SK-N-SH treated with all-trans-retinoic acid at 6 μM for 48 hours (cell line): ENCODE measurements around the gene IP6K2.
"Not testable (repeated sequence)": the region's sequence is repeated elsewhere in the genome, so short reads cannot be mapped to it uniquely, and the experiment has no call there.

Experiments
- ATAC-seq: fragments of 200-7000 bp; cut with Tn5 transposase; 3 replicates; pipeline ENCODE4 v1.9.1; 2020; ENCODE audit warnings: mild to moderate bottlenecking, moderate library complexity
- ARNTL ChIP-seq: fragments of 450-650 bp; formaldehyde crosslinking; IDR thresholded peaks from 2 replicates; pipeline ENCODE4 v1.5.0; 2020; ENCODE audit warnings: low read depth, mild to moderate bottlenecking, moderate library complexity, borderline replicate concordance
- BACH2 ChIP-seq: fragments of 250-450 bp; sonication (Bioruptor Pico); IDR thresholded peaks from 2 replicates; pipeline ENCODE4 v1.9.0; 2021; ENCODE audit warnings: mild to moderate bottlenecking, borderline replicate concordance
- CSDC2 ChIP-seq: fragments of 250-450 bp; sonication (Bioruptor Pico); IDR thresholded peaks from 2 replicates; pipeline ENCODE4 v1.5.0; 2020; ENCODE audit warnings: mild to moderate bottlenecking, moderate library complexity
- ESRRG ChIP-seq: fragments of 250-450 bp; sonication (Bioruptor Pico); IDR thresholded peaks from 2 replicates; pipeline ENCODE4 v1.6.1; 2021; ENCODE audit warnings: mild to moderate bottlenecking
- GLIS3 ChIP-seq: fragments of 250-450 bp; sonication (Bioruptor Pico); IDR thresholded peaks from 2 replicates; pipeline ENCODE4 v1.5.0; 2020; ENCODE audit warnings: mild to moderate bottlenecking, moderate library complexity
- ISL1 ChIP-seq: fragments of 250-450 bp; sonication (Bioruptor Pico); IDR thresholded peaks from 2 replicates; pipeline ENCODE4 v2.1.2; 2022; ENCODE audit warnings: mild to moderate bottlenecking, moderate library complexity
- OSR1 ChIP-seq: fragments of 250-450 bp; sonication (Bioruptor Pico); IDR thresholded peaks from 2 replicates; pipeline ENCODE4 v1.8.0; 2022; ENCODE audit warnings: moderate library complexity, mild to moderate bottlenecking, inconsistent platforms
- PPARA ChIP-seq: fragments of 250-450 bp; sonication (Bioruptor Pico); IDR thresholded peaks from 2 replicates; pipeline ENCODE4 v1.5.0; 2020; ENCODE audit warnings: mild to moderate bottlenecking, borderline replicate concordance
- SNAI2 ChIP-seq: fragments of 250-450 bp; sonication (Bioruptor Pico); IDR thresholded peaks from 2 replicates; pipeline ENCODE4 v1.5.0; 2020; ENCODE audit warnings: mild to moderate bottlenecking, moderate library complexity
- TCF4 ChIP-seq: fragments of 250-450 bp; sonication (Bioruptor Pico); IDR thresholded peaks from 2 replicates; pipeline ENCODE4 v1.8.0; 2021; ENCODE audit warnings: mild to moderate bottlenecking, moderate library complexity, borderline replicate concordance
- ZC3H10 ChIP-seq: fragments of 250-450 bp; sonication (Bioruptor Pico); IDR thresholded peaks from 2 replicates; pipeline ENCODE4 v1.5.1; 2021; ENCODE audit warnings: mild to moderate bottlenecking, moderate library complexity
- ZFP30 ChIP-seq: fragments of 450-650 bp; formaldehyde crosslinking; IDR thresholded peaks from 2 replicates; pipeline ENCODE4 v1.5.0; 2022; ENCODE audit warnings: mild to moderate bottlenecking, moderate library complexity
- ZNF565 ChIP-seq: fragments of 450-650 bp; formaldehyde crosslinking; conservative IDR thresholded peaks from 2 replicates; pipeline ENCODE4 v1.5.0; 2020; ENCODE audit warnings: low read depth, mild to moderate bottlenecking, moderate library complexity
- ZNF70 ChIP-seq: fragments of 450-650 bp; formaldehyde crosslinking; IDR thresholded peaks from 2 replicates; pipeline ENCODE4 v1.5.0; 2020; ENCODE audit warnings: mild to moderate bottlenecking, moderate library complexity
- ZNF8 ChIP-seq: fragments of 450-650 bp; formaldehyde crosslinking; IDR thresholded peaks from 2 replicates; pipeline ENCODE4 v1.5.0; 2020; ENCODE audit warnings: mild to moderate bottlenecking, moderate library complexity
- TF ChIP-seq, protein P1 (sequence below): fragments of 250-450 bp; sonication (Bioruptor Pico); IDR thresholded peaks from 2 replicates; pipeline ENCODE4 v1.5.1; 2020; ENCODE audit warnings: low read depth, mild to moderate bottlenecking, moderate library complexity
- TF ChIP-seq, protein P2 (sequence below): fragments of 250-450 bp; sonication (Bioruptor Pico); IDR thresholded peaks from 2 replicates; pipeline ENCODE4 v1.8.0; 2021; ENCODE audit warnings: low read depth, mild to moderate bottlenecking, moderate library complexity, borderline replicate concordance
- TF ChIP-seq, protein P3 (sequence below): fragments of 250-450 bp; sonication (Bioruptor Pico); IDR thresholded peaks from 2 replicates; pipeline ENCODE4 v1.5.1; 2021; ENCODE audit warnings: mild to moderate bottlenecking, moderate library complexity
- TF ChIP-seq, protein P4 (sequence below): fragments of 250-450 bp; sonication (Bioruptor Pico); IDR thresholded peaks from 2 replicates; pipeline ENCODE4 v1.5.0; 2020; ENCODE audit warnings: mild to moderate bottlenecking, moderate library complexity

Gene IP6K2

DNA sequence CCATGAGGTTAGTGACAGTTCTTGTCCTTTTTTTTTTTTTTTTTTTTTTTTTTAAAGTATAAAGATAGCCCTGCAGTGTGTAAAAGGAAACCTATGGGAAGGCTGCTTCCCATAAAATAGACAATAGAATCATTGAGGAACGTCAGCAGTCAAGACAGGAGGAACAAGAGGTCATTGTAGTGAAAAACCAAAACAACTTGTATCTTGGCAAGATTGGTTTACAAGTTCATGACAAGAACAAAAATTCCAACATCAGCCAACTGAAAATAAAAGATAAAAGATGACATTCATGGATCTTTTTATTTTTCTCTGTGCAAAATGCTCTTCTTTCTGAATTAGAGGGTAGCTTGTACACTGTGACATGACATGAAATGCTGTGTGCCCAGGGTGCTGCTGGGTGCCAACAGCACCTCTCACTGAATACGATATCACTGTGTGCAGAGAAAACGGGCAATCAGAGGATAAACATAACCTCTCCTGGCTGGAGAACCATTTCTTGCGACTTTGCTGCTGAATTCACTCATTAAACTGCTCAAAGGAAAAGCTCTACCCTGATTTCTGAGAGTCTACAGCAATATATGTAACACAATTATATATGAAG is 30.1 kb upstream of the IP6K2 start:
- no peak for TF ChIP-seq ZC3H10
- TF ChIP-seq ZNF8 (CRISPR knock-in tag): no peak
- no peak for TF ChIP-seq ARNTL (CRISPR knock-in tag)
- TF ChIP-seq, protein P1, sequence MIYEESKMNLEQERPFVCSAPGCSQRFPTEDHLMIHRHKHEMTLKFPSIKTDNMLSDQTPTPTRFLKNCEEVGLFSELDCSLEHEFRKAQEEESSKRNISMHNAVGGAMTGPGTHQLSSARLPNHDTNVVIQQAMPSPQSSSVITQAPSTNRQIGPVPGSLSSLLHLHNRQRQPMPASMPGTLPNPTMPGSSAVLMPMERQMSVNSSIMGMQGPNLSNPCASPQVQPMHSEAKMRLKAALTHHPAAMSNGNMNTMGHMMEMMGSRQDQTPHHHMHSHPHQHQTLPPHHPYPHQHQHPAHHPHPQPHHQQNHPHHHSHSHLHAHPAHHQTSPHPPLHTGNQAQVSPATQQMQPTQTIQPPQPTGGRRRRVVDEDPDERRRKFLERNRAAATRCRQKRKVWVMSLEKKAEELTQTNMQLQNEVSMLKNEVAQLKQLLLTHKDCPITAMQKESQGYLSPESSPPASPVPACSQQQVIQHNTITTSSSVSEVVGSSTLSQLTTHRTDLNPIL (CRISPR knock-in tag): no peak
- no peak for TF ChIP-seq ZNF565 (CRISPR knock-in tag)
- TF ChIP-seq GLIS3 (CRISPR knock-in tag): no peak
- no peak for TF ChIP-seq ISL1 (CRISPR knock-in tag)
- TF ChIP-seq, protein P2, sequence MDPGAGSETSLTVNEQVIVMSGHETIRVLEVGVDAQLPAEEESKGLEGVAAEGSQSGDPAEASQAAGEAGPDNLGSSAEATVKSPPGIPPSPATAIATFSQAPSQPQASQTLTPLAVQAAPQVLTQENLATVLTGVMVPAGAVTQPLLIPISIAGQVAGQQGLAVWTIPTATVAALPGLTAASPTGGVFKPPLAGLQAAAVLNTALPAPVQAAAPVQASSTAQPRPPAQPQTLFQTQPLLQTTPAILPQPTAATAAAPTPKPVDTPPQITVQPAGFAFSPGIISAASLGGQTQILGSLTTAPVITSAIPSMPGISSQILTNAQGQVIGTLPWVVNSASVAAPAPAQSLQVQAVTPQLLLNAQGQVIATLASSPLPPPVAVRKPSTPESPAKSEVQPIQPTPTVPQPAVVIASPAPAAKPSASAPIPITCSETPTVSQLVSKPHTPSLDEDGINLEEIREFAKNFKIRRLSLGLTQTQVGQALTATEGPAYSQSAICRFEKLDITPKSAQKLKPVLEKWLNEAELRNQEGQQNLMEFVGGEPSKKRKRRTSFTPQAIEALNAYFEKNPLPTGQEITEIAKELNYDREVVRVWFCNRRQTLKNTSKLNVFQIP: no peak
- no peak for ATAC-seq

DNA sequence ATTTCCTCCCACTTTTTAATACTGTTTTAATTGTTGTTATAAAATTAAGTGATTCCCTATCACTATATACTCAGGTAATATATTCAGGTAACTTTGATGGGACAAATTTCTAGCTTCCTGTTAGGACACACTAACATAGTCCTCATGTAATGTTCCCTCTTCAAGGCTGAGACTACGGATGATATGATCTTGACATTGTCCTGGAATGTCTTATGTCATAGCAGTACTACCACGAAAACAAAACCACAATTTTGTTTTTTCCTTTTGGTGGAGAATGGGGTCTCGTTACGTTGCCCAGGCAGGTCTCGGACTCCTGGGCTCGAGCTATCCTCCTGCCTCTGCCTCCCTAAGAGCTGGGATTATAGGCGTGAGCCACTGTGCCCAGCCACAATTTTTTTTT is 26.8 kb upstream of the IP6K2 start:
- TF ChIP-seq TCF4 (no peak), PPARA (CRISPR knock-in tag) (no peak), BACH2 (CRISPR knock-in tag) (no peak), CSDC2 (CRISPR knock-in tag) (no peak), SNAI2 (CRISPR knock-in tag) (no peak), ESRRG (CRISPR knock-in tag) (no peak), ZFP30 (CRISPR knock-in tag) (no peak), ISL1 (CRISPR knock-in tag) (no peak)
- ATAC-seq: no peak

DNA sequence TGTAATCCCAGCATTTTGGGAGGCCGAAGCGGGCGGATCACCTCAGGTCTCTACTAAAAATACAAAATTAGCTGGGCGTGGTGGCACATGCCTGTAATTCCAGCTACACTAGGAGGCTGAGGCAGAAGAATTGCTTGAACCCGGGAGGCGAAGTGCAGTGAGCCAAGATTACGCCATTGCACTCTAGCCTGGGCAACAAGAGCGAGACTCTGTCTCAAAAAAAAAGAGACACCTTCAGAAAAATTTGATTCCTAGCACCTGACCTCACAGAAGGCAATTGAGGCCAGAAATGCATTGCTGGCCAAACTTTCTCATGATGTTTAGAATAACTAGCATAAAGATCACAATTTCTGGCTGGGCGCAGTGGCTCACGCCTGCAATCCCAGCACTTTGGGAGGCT is 24.2 kb upstream of the IP6K2 start:
- not testable (repeated sequence) for ATAC-seq

DNA sequence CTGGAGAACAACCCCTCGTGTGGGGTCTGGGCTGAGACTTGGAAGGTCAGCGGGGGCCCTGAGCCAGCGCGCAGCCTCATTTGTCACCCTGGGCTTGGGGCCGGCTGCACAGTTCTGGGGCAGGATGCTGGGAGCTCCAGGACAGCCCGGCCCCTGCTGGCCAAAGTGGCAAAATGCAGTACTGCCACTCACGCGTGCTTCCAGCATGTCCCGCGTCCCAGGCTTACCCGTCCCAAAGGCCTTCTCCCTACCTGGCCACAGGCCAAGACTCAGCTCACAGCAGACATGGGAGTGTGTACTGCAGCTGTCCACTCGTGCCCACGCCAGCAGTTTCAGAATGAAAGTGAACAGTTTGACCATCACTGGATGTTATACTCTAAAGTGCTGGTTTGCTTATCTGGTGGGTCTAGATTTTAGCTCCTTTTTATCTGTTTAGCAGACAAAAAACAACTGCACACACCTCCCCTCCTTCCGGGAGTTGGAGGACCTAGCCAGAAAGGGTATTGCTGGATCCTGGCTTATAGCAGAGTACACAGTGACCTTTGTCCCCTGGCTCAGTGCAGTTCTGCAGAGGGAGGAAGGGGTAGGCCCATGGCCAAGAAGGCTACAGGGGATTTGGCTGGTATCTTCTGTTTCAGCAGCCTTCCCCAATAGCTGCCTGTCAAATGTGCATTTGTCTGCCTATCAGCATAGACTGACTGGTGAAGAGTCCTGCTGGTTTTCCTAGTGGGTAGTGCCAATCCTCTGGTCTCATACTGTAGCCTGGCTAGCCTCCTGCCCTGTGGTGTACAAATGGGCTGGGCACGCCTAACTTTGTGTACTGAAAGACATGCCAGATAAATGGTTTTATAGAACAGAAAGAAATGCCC is 23.2 kb upstream of the IP6K2 start:
- TF ChIP-seq ZNF70 (no peak), ARNTL (CRISPR knock-in tag) (no peak), ZC3H10 (no peak), OSR1 (CRISPR knock-in tag) (no peak), SNAI2 (CRISPR knock-in tag) (no peak), ESRRG (CRISPR knock-in tag) (no peak)
- TF ChIP-seq, protein P3, sequence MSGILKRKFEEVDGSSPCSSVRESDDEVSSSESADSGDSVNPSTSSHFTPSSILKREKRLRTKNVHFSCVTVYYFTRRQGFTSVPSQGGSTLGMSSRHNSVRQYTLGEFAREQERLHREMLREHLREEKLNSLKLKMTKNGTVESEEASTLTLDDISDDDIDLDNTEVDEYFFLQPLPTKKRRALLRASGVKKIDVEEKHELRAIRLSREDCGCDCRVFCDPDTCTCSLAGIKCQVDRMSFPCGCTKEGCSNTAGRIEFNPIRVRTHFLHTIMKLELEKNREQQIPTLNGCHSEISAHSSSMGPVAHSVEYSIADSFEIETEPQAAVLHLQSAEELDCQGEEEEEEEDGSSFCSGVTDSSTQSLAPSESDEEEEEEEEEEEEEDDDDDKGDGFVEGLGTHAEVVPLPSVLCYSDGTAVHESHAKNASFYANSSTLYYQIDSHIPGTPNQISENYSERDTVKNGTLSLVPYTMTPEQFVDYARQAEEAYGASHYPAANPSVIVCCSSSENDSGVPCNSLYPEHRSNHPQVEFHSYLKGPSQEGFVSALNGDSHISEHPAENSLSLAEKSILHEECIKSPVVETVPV (CRISPR knock-in tag): no peak
- TF ChIP-seq, protein P2: no peak
- ATAC-seq: peak; percentile 99

DNA sequence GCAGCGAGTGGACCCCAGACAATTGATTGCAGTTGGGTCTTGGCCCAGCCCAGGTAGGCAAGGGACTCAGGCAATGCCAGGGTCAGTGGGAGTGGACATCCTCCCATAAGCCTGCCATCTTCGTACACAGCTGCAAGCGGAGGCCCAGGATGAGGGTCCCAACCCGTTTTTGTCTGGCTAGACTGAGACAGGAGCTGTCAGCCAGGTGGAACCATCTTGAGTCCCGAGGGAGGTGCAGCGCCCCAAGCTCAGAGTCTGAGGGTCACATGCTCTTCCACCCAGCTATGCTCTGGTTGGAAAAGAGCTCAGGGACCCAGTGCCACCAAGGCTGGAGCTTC is 22.6 kb upstream of the IP6K2 start:
- peak; percentile 43; the same call in 2 of the 3 replicates for ATAC-seq
- TF ChIP-seq ZNF565 (CRISPR knock-in tag): no peak
- TF ChIP-seq, protein P3 (CRISPR knock-in tag): no peak
- no peak for TF ChIP-seq ZNF8 (CRISPR knock-in tag)
- TF ChIP-seq PPARA (CRISPR knock-in tag): no peak
- no peak for TF ChIP-seq ZNF70
- TF ChIP-seq, protein P4, sequence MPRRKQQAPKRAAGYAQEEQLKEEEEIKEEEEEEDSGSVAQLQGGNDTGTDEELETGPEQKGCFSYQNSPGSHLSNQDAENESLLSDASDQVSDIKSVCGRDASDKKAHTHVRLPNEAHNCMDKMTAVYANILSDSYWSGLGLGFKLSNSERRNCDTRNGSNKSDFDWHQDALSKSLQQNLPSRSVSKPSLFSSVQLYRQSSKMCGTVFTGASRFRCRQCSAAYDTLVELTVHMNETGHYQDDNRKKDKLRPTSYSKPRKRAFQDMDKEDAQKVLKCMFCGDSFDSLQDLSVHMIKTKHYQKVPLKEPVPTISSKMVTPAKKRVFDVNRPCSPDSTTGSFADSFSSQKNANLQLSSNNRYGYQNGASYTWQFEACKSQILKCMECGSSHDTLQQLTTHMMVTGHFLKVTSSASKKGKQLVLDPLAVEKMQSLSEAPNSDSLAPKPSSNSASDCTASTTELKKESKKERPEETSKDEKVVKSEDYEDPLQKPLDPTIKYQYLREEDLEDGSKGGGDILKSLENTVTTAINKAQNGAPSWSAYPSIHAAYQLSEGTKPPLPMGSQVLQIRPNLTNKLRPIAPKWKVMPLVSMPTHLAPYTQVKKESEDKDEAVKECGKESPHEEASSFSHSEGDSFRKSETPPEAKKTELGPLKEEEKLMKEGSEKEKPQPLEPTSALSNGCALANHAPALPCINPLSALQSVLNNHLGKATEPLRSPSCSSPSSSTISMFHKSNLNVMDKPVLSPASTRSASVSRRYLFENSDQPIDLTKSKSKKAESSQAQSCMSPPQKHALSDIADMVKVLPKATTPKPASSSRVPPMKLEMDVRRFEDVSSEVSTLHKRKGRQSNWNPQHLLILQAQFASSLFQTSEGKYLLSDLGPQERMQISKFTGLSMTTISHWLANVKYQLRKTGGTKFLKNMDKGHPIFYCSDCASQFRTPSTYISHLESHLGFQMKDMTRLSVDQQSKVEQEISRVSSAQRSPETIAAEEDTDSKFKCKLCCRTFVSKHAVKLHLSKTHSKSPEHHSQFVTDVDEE (CRISPR knock-in tag): no peak
- TF ChIP-seq ZFP30 (CRISPR knock-in tag): no peak
- TF ChIP-seq, protein P1 (CRISPR knock-in tag): no peak
- no peak for TF ChIP-seq CSDC2 (CRISPR knock-in tag)
- TF ChIP-seq ESRRG (CRISPR knock-in tag): no peak
